Measurements from ENCODE around the gene SH2D3A. TPM values are rescaled to one million over a fixed set of nuclear protein-coding genes. Genes with fewer than 3 reads are reported as not detected.
A peak's percentile ranks its signal among the peaks of the same experiment; 100 is the strongest.

SH2D3A gene
- total and polyA plus RNA-seq, 2 experiments from 2014 or later = 20.7 to 38.4 TPM

DNA sequence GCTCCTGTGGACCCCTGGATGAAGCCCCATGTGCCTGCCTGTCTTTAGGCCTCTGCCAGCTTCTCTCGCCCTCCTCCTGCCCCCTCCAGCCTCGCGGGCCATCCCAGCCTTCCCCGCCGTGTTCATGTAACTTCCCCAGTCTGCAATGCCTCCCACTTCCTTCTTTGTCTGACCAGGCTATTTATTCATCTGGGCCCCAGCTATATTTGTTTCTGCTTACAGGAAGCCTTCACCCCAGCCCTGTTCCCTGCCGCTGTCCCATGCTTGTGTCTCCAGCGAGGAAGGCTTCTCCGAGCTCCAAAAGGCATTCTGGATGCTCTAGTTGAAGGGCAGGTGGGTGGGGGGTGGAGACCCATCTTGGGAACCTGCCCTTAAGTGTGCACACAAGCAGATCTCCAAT lies 38.9 kb downstream of the SH2D3A start:
- Histone ChIP-seq H3K27me3 (ENCODE audit: insufficient read depth) (no peaks in the 10 kb centered on the region), H3K4me3 (no peak overlapping the region), H3F3A (replicated peaks; ENCODE audit: low read depth) (no peaks in the 10 kb centered on the region), H3K4me2 (no peak overlapping the region), H3K4me1 (ENCODE audit: insufficient read depth) (peaks cover 15% of the 10 kb centered on the region), H3K36me3 (ENCODE audit: insufficient read depth) (no peaks in the 10 kb centered on the region), H3K79me2 (replicated peaks; ENCODE audit: insufficient read depth) (no peaks in the 10 kb centered on the region), H3K27ac (ENCODE audit: low read depth) (no peak overlapping the region), H4K20me1 (replicated peaks; ENCODE audit: insufficient read depth) (0 out of 2 replicates have a peak, but pooled peaks cover 2% of the 10 kb centered on the region), H2AFZ (no peak overlapping the region), H3K9me2 (ENCODE audit: insufficient read depth) (no peaks in the 10 kb centered on the region)
- H3K4me3 Mint-ChIP-seq = no peak overlapping the region
- peaks cover 8% of the 10 kb centered on the region; the same call in 2 of the 3 replicates for H3K36me3 Mint-ChIP-seq (ENCODE audit: low read depth)
- DNase-seq (ENCODE audit: low spot score) (no peak), ATAC-seq (no peak)
- H3K9me3 Mint-ChIP-seq = peaks cover 5% of the 10 kb centered on the region; the same call in 2 of the 3 replicates
- peak overlapping the region; percentile 79; the same call in 1 of the 2 replicates for H3K27ac Mint-ChIP-seq
- TF ChIP-seq NANOG (IDR thresholded peaks at IDR 0.05; ENCODE audit: borderline replicate concordance) (no peak), POLR2AphosphoS5 (IDR thresholded peaks at IDR 0.05; ENCODE audit: low read depth) (no peak)
- H3K4me1 Mint-ChIP-seq = peaks cover 2% of the 10 kb centered on the region
- H3K27me3 Mint-ChIP-seq (ENCODE audit: insufficient read depth, low read depth, poor library complexity) = peaks cover 5% of the 10 kb centered on the region

DNA sequence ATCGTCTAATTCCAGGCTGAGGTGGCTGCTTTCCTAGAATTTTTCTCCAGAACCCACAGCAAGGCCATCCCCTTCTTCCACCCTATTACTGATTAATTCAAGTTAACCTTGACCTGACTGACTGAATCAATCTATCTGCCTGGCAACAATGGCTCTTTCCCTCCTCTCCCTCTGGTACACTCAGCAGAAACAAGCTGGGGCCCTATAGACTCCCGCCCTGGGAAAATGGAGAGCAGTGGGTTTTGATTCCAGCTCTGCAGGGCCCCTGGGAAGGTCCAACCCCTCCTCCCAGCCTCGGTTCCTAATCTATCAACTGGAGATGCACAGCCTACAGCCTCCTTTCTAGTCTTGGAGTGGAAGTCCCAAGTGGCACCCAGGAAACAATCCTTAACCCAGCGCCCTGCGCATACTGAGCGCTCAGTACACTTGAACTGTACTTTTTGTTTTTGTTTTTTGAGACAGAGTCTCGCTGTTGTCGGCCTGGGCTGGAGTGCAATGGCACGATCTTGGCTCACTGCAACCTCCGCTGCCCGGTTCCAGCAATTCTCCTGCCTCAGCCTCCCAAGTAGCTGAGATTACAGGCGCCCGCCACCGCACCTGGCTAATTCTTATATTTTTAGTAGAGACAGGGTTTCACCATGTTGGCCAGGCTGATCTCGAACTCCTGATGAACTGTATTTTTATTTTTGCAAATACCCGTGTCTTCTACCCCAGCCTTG lies 41.6 kb downstream of the SH2D3A start:
- Mint-ChIP-seq H3K27ac (no peak overlapping the region), H3K9me3 (peaks cover 5% of the 10 kb centered on the region), H3K36me3 (ENCODE audit: low read depth) (no peaks in the 10 kb centered on the region; the same call in 2 of the 3 replicates), H3K4me1 (peaks cover 6% of the 10 kb centered on the region), H3K4me3 (no peak overlapping the region), H3K27me3 (ENCODE audit: insufficient read depth, low read depth, poor library complexity) (peaks cover 7% of the 10 kb centered on the region)
- no peaks in the 10 kb centered on the region for H3K9me2 ChIP-seq (ENCODE audit: insufficient read depth)
- no peak overlapping the region for H3K4me3 ChIP-seq
- no peaks in the 10 kb centered on the region for H3K27me3 ChIP-seq (ENCODE audit: insufficient read depth)
- H3K27ac ChIP-seq (ENCODE audit: low read depth) = no peak overlapping the region
- no peaks in the 10 kb centered on the region for H3K79me2 ChIP-seq (replicated peaks; ENCODE audit: insufficient read depth)
- TF ChIP-seq STAT1 (IDR thresholded peaks at IDR 0.05; ENCODE audit: unreplicated experiment) (no peak), EZH2phosphoT487 (IDR thresholded peaks at IDR 0.05; ENCODE audit: unreplicated experiment) (no peak), NANOG (IDR thresholded peaks at IDR 0.05; ENCODE audit: borderline replicate concordance) (no peak), CTCF (conservative IDR thresholded peaks at IDR 0.05; ENCODE audit: low read depth in 2 of 2) (no peak), POLR2AphosphoS5 (IDR thresholded peaks at IDR 0.05; ENCODE audit: low read depth) (no peak), ZNF331 (CRISPR knock-in tag; IDR thresholded peaks at IDR 0.05; ENCODE audit: low read depth) (no peak), JUNB (IDR thresholded peaks at IDR 0.05; ENCODE audit: unreplicated experiment) (no peak), EZH2 (IDR thresholded peaks at IDR 0.05; ENCODE audit: low read depth, unreplicated experiment) (no peak)
- TF ChIP-seq, protein P1, sequence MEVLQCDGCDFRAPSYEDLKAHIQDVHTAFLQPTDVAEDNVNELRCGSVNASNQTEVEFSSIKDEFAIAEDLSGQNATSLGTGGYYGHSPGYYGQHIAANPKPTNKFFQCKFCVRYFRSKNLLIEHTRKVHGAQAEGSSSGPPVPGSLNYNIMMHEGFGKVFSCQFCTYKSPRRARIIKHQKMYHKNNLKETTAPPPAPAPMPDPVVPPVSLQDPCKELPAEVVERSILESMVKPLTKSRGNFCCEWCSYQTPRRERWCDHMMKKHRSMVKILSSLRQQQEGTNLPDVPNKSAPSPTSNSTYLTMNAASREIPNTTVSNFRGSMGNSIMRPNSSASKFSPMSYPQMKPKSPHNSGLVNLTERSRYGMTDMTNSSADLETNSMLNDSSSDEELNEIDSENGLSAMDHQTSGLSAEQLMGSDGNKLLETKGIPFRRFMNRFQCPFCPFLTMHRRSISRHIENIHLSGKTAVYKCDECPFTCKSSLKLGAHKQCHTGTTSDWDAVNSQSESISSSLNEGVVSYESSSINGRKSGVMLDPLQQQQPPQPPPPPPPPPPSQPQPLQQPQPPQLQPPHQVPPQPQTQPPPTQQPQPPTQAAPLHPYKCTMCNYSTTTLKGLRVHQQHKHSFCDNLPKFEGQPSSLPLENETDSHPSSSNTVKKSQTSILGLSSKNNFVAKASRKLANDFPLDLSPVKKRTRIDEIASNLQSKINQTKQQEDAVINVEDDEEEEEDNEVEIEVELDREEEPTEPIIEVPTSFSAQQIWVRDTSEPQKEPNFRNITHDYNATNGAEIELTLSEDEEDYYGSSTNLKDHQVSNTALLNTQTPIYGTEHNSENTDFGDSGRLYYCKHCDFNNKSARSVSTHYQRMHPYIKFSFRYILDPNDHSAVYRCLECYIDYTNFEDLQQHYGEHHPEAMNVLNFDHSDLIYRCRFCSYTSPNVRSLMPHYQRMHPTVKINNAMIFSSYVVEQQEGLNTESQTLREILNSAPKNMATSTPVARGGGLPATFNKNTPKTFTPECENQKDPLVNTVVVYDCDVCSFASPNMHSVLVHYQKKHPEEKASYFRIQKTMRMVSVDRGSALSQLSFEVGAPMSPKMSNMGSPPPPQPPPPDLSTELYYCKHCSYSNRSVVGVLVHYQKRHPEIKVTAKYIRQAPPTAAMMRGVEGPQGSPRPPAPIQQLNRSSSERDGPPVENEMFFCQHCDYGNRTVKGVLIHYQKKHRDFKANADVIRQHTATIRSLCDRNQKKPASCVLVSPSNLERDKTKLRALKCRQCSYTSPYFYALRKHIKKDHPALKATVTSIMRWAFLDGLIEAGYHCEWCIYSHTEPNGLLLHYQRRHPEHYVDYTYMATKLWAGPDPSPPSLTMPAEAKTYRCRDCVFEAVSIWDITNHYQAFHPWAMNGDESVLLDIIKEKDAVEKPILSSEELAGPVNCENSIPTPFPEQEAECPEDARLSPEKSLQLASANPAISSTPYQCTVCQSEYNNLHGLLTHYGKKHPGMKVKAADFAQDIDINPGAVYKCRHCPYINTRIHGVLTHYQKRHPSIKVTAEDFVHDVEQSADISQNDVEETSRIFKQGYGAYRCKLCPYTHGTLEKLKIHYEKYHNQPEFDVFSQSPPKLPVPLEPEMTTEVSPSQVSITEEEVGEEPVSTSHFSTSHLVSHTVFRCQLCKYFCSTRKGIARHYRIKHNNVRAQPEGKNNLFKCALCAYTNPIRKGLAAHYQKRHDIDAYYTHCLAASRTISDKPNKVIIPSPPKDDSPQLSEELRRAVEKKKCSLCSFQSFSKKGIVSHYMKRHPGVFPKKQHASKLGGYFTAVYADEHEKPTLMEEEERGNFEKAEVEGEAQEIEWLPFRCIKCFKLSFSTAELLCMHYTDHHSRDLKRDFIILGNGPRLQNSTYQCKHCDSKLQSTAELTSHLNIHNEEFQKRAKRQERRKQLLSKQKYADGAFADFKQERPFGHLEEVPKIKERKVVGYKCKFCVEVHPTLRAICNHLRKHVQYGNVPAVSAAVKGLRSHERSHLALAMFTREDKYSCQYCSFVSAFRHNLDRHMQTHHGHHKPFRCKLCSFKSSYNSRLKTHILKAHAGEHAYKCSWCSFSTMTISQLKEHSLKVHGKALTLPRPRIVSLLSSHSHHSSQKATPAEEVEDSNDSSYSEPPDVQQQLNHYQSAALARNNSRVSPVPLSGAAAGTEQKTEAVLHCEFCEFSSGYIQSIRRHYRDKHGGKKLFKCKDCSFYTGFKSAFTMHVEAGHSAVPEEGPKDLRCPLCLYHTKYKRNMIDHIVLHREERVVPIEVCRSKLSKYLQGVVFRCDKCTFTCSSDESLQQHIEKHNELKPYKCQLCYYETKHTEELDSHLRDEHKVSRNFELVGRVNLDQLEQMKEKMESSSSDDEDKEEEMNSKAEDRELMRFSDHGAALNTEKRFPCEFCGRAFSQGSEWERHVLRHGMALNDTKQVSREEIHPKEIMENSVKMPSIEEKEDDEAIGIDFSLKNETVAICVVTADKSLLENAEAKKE (CRISPR knock-in tag; IDR thresholded peaks at IDR 0.05) = no peak
- no peaks in the 10 kb centered on the region for H3K36me3 ChIP-seq (ENCODE audit: insufficient read depth)
- no peak for ATAC-seq
- H4K20me1 ChIP-seq (replicated peaks; ENCODE audit: insufficient read depth) = 0 out of 2 replicates have a peak, but pooled peaks cover 2% of the 10 kb centered on the region
- no peak overlapping the region for H3K4me2 ChIP-seq
- no peak overlapping the region for H2AFZ ChIP-seq
- H3K4me1 ChIP-seq (ENCODE audit: insufficient read depth) = peaks cover 18% of the 10 kb centered on the region
- no peak for DNase-seq (ENCODE audit: low spot score)
- H3F3A ChIP-seq (replicated peaks; ENCODE audit: low read depth) = no peaks in the 10 kb centered on the region

Data from GM23338 (cell line).